ENCODE measurements around the gene F7.

Gene F7

DNA sequence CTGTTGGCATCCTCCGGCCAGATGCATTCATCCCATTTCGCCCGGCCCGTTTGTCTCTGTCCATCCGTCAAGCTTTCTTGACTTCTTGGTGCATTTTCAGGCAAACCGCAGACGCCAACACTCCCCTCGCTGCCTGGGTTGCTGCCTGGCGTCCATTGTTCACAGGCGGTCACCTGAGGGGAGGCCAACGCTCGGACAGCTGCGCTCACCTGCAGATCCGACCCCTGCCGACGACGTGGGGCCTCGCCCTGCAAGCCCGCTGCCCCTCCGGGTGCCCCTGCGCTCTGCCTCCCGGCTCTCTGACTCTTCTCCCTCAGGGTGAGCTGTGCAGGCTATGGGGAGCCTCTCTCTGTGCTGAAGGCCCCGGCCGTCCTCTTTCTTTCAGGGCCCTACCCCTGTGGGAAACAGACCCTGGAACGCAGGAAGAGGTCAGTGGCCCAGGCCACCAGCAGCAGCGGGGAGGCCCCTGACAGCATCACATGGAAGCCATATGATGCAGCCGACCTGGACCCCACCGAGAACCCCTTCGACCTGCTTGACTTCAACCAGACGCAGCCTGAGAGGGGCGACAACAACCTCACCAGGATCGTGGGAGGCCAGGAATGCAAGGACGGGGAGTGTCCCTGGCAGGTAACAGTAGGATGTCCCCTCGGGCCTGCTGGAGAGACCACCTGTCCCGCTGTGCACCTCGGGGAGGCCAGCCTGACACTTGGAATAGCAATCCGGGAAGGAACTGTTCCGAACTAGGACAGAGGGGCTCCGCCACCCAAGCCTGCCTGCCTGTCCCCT lies 38.1 kb downstream of the F7 start:
- TF ChIP-seq, protein P1, sequence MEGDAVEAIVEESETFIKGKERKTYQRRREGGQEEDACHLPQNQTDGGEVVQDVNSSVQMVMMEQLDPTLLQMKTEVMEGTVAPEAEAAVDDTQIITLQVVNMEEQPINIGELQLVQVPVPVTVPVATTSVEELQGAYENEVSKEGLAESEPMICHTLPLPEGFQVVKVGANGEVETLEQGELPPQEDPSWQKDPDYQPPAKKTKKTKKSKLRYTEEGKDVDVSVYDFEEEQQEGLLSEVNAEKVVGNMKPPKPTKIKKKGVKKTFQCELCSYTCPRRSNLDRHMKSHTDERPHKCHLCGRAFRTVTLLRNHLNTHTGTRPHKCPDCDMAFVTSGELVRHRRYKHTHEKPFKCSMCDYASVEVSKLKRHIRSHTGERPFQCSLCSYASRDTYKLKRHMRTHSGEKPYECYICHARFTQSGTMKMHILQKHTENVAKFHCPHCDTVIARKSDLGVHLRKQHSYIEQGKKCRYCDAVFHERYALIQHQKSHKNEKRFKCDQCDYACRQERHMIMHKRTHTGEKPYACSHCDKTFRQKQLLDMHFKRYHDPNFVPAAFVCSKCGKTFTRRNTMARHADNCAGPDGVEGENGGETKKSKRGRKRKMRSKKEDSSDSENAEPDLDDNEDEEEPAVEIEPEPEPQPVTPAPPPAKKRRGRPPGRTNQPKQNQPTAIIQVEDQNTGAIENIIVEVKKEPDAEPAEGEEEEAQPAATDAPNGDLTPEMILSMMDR (IDR thresholded peaks at IDR 0.05; ENCODE audit: low read depth, low read length), result no peak
- peak; percentile 9 for DNase-seq
- Histone ChIP-seq H3K9me3 (ENCODE audit: severe bottlenecking) (no peaks in the 10 kb centered on the region), H3K4me3 (ENCODE audit: low read depth, low read length) (no peak overlapping the region), H3K27ac (no peak overlapping the region), H3K36me3 (no peaks in the 10 kb centered on the region), H3K27me3 (ENCODE audit: insufficient read depth, low read depth, severe bottlenecking) (no peaks in the 10 kb centered on the region)

DNA sequence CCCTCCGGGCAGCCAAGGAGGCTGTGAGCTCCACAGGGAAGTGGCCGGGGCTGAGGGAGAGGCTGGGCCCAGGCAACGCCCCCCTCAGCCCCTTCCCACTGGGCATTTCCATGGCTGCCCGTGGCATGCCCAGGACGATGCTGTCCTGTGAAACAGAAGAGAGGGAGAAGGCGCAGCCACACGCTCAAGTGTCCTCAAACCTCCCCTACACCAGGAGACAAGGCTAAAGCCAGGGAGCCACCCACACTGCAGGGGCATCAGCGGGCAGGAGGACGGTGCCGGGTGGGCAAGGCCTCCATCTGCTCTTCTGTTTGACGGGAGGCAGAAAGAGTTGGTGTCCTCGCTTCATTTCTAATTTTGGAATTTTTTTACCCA lies 38.7 kb downstream of the F7 start:
- peak; percentile 5 for DNase-seq
- Histone ChIP-seq H3K9me3 (ENCODE audit: severe bottlenecking) (no peaks in the 10 kb centered on the region), H3K4me3 (ENCODE audit: low read depth, low read length) (no peak overlapping the region), H3K36me3 (no peaks in the 10 kb centered on the region), H3K27ac (no peak overlapping the region), H3K27me3 (ENCODE audit: insufficient read depth, low read depth, severe bottlenecking) (no peaks in the 10 kb centered on the region)
- TF ChIP-seq, protein P1 (IDR thresholded peaks at IDR 0.05; ENCODE audit: low read depth, low read length), result no peak

- Histone ChIP-seq H3K27ac (no peak overlapping the region), H3K36me3 (no peaks in the 10 kb centered on the region), H3K9me3 (ENCODE audit: severe bottlenecking) (no peaks in the 10 kb centered on the region), H3K4me3 (ENCODE audit: low read depth, low read length) (no peak overlapping the region), H3K27me3 (ENCODE audit: insufficient read depth, low read depth, severe bottlenecking) (no peaks in the 10 kb centered on the region)
- TF ChIP-seq, protein P1 (IDR thresholded peaks at IDR 0.05; ENCODE audit: low read depth, low read length), result no peak
- DNase-seq, result peak; percentile 6
Observed at GRCh38 chr13:113145496-113145895, 39.9 kb downstream of the F7 start.

- Histone ChIP-seq H3K27me3 (ENCODE audit: insufficient read depth, low read depth, severe bottlenecking) (no peaks in the 10 kb centered on the region), H3K36me3 (no peaks in the 10 kb centered on the region), H3K27ac (no peak overlapping the region), H3K4me3 (ENCODE audit: low read depth, low read length) (no peak overlapping the region), H3K9me3 (ENCODE audit: severe bottlenecking) (no peaks in the 10 kb centered on the region)
- no peak for DNase-seq
- TF ChIP-seq, protein P1 (IDR thresholded peaks at IDR 0.05; ENCODE audit: low read depth, low read length), result no peak
Observed at GRCh38 chr13:113145911-113146598, 40.5 kb downstream of the F7 start.

- H3K9me3 ChIP-seq (ENCODE audit: severe bottlenecking), result no peaks in the 10 kb centered on the region
- no peak overlapping the region for H3K4me3 ChIP-seq (ENCODE audit: low read depth, low read length)
- TF ChIP-seq, protein P1 (IDR thresholded peaks at IDR 0.05; ENCODE audit: low read depth, low read length), result no peak
- no peaks in the 10 kb centered on the region for H3K27me3 ChIP-seq (ENCODE audit: insufficient read depth, low read depth, severe bottlenecking)
- peak; percentile 8 for DNase-seq
- no peaks in the 10 kb centered on the region for H3K36me3 ChIP-seq
- H3K27ac ChIP-seq, result no peak overlapping the region
Observed at GRCh38 chr13:113146750-113147149, 41.2 kb downstream of the F7 start.

Data from WERI-Rb-1 (cell line).